Measurements from ENCODE around the gene FAM3A.

FAM3A gene

GRCh38 chrX:154547245-154548027, 31.4 kb upstream of the FAM3A start, which contains the start of gene IKBKG:
TSS of gene IKBKG (plus strand) at chrX:154547620. CDS start at chrX:154552003, 4,383 bp downstream.
- TF ChIP-seq CTCF (IDR thresholded peaks at IDR 0.05), result no peak
- Mint-ChIP-seq H3K9me3 (peaks cover 60% of the 10 kb centered on the region), H3K4me3 (peak within 1 kb of the TSS; percentile 87), H3K27ac (peak within 1 kb of the TSS; percentile 97), H3K36me3 (ENCODE audit: low read depth) (peaks cover 8% of the 10 kb centered on the region), H3K4me1 (peaks cover 39% of the 10 kb centered on the region), H3K27me3 (ENCODE audit: low read depth, poor library complexity) (no peaks in the 10 kb centered on the region)
- peak; percentile 87 for DNase-seq

GRCh38 chrX:154546354-154547244, 30.6 kb upstream of the FAM3A start, which contains the start of gene G6PD:
TSS of gene G6PD (minus strand) at chrX:154546846. CDS start at chrX:154546155, 691 bp downstream.
- H3K9me3 Mint-ChIP-seq, result peaks cover 55% of the 10 kb centered on the region
- peak within 1 kb of the TSS; percentile 97 for H3K27ac Mint-ChIP-seq
- no peaks in the 10 kb centered on the region for H3K27me3 Mint-ChIP-seq (ENCODE audit: low read depth, poor library complexity)
- peaks cover 39% of the 10 kb centered on the region for H3K4me1 Mint-ChIP-seq
- peaks cover 8% of the 10 kb centered on the region for H3K36me3 Mint-ChIP-seq (ENCODE audit: low read depth)
- no peak for TF ChIP-seq CTCF (IDR thresholded peaks at IDR 0.05)
- peak; percentile 78 for DNase-seq
- peak within 1 kb of the TSS; percentile 87 for H3K4me3 Mint-ChIP-seq

GRCh38 chrX:154545673-154546274, 29.7 kb upstream of the FAM3A start:
- DNase-seq, result no peak
- H3K4me3 Mint-ChIP-seq, result peak overlapping the region; percentile 81
- H3K4me1 Mint-ChIP-seq, result peaks cover 39% of the 10 kb centered on the region
- no peaks in the 10 kb centered on the region for H3K27me3 Mint-ChIP-seq (ENCODE audit: low read depth, poor library complexity)
- no peak for TF ChIP-seq CTCF (IDR thresholded peaks at IDR 0.05)
- H3K9me3 Mint-ChIP-seq, result peaks cover 55% of the 10 kb centered on the region
- H3K36me3 Mint-ChIP-seq (ENCODE audit: low read depth), result peaks cover 10% of the 10 kb centered on the region
- no peak overlapping the region for H3K27ac Mint-ChIP-seq

- peaks cover 54% of the 10 kb centered on the region for H3K9me3 Mint-ChIP-seq
- no peak for TF ChIP-seq CTCF (IDR thresholded peaks at IDR 0.05)
- peaks cover 12% of the 10 kb centered on the region for H3K36me3 Mint-ChIP-seq (ENCODE audit: low read depth)
- DNase-seq, result no peak
- H3K4me1 Mint-ChIP-seq, result peaks cover 23% of the 10 kb centered on the region
- H3K27ac Mint-ChIP-seq, result no peak overlapping the region
- no peak overlapping the region for H3K4me3 Mint-ChIP-seq
- H3K27me3 Mint-ChIP-seq (ENCODE audit: low read depth, poor library complexity), result no peaks in the 10 kb centered on the region
Observed at GRCh38 chrX:154542723-154543424, 26.8 kb upstream of the FAM3A start.

GRCh38 chrX:154541896-154542722, 26.1 kb upstream of the FAM3A start:
- no peak for TF ChIP-seq CTCF (IDR thresholded peaks at IDR 0.05)
- H3K36me3 Mint-ChIP-seq (ENCODE audit: low read depth), result peaks cover 12% of the 10 kb centered on the region
- H3K27me3 Mint-ChIP-seq (ENCODE audit: low read depth, poor library complexity), result no peaks in the 10 kb centered on the region
- H3K9me3 Mint-ChIP-seq, result peaks cover 54% of the 10 kb centered on the region
- no peak overlapping the region for H3K4me3 Mint-ChIP-seq
- no peak for DNase-seq
- H3K4me1 Mint-ChIP-seq, result peaks cover 21% of the 10 kb centered on the region
- H3K27ac Mint-ChIP-seq, result no peak overlapping the region
